Epithelial cell of esophagus (primary cell): ENCODE measurements around the gene TANC1.
A peak's percentile ranks its signal among the peaks of the same experiment; 100 is the strongest.

Experiments
- DNase-seq: peaks from one replicate; pipeline ENCODE4 v3.0.0; 2010; ENCODE audit warnings: low read depth
- H3K4me3 ChIP-seq: 2 replicates; pipeline ENCODE4 v1.5.1; 2011; ENCODE audit warnings: mild to moderate bottlenecking, low read length, control low read depth
- TF ChIP-seq, protein P1 (sequence below): IDR thresholded peaks from 2 replicates; pipeline ENCODE4 v1.5.1; 2011; ENCODE audit warnings: low read depth, mild to moderate bottlenecking, low read length, control low read depth, inconsistent platforms; ENCODE audit not compliant: insufficient read depth; ENCODE audit errors: missing control alignments

TANC1 gene

DNA sequence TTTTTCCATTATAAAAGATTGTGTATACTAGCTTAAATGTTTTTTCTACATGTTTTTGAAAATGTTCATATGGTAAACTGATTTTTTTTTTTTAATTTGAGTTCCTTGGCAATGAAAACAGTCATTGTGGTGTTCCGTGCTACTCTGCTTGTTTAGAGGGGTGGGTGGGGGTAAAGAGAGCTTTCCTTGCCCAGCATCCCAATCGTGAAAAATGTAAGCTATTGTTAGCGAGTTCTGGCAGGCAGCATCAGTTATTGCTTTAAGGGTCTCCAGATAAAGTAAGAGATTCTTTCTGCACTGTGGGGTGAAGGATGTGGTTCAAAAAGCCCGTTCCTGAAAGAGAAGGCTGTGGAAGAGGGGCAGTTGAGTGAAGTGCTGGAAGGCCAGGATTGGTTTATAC, 118.4 kb downstream of the TANC1 start:
- no peak for DNase-seq
- TF ChIP-seq, protein P1, sequence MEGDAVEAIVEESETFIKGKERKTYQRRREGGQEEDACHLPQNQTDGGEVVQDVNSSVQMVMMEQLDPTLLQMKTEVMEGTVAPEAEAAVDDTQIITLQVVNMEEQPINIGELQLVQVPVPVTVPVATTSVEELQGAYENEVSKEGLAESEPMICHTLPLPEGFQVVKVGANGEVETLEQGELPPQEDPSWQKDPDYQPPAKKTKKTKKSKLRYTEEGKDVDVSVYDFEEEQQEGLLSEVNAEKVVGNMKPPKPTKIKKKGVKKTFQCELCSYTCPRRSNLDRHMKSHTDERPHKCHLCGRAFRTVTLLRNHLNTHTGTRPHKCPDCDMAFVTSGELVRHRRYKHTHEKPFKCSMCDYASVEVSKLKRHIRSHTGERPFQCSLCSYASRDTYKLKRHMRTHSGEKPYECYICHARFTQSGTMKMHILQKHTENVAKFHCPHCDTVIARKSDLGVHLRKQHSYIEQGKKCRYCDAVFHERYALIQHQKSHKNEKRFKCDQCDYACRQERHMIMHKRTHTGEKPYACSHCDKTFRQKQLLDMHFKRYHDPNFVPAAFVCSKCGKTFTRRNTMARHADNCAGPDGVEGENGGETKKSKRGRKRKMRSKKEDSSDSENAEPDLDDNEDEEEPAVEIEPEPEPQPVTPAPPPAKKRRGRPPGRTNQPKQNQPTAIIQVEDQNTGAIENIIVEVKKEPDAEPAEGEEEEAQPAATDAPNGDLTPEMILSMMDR: no peak
- no peak overlapping the region for H3K4me3 ChIP-seq

GRCh38 chr2:159088906-159089305, 120.5 kb downstream of the TANC1 start:
- no peak overlapping the region for H3K4me3 ChIP-seq
- DNase-seq: no peak
- TF ChIP-seq, protein P1: no peak

DNA sequence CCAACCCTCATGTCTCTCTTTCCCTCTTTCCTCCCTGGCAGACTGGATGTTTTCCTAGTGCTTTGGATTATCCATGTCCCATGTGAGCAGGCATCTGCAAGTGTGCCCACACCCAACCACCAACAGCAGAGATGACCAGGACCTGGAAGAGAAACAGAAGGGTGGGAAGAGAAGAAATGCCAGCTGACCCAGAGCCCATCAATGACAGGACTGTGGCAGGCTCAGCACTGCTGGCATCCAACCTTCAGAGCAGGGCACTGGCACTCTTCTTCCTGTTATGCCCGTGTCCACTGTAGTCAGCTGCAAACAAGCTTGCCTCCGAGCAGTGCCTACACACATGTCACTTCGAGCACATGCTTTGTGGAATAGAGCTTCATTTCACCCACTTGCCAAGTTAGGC, 121.1 kb downstream of the TANC1 start:
- DNase-seq: no peak
- no peak overlapping the region for H3K4me3 ChIP-seq
- TF ChIP-seq, protein P1: no peak

DNA sequence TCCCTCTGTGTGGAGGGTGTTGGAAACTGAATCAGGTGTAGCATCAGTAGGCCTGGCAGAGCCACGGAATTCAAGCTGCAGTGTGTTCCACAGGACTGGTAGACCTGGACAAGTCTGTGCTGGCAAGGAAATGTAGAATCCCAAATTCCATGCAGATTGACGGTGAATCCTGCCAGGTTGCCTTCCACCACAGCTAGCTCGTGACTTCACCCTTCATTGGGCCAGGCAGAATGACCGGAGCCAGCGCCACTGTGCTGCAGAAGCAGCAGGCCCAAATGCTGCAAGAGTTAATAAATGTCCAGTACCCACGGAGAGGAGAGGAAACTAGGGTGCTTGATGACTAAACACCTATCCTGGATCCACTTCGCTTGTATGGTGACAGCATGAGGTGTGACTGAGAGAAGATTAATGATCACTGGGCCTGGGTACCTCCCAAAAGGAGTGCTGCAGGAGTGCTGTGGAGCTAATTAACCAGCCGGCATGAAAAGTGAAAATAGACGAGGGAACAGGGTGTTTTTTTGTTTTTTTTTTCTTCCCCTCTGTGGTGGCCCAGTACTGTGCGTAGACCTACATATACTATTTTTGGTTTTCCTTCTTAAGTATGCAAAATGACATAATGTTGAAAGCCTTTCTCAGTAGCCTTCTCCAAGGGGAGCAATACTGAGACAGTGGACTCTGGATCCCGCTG, 122.2 kb downstream of the TANC1 start:
- H3K4me3 ChIP-seq: no peak overlapping the region
- peak; percentile 87 for DNase-seq
- TF ChIP-seq, protein P1: no peak

- DNase-seq: peak; percentile 62
- TF ChIP-seq, protein P1: no peak
- no peak overlapping the region for H3K4me3 ChIP-seq
These were observed 122.9 kb downstream of the TANC1 start for GRCh38 chr2:159091381-159091780.

GRCh38 chr2:159091976-159092375, 123.5 kb downstream of the TANC1 start:
- TF ChIP-seq, protein P1: no peak
- H3K4me3 ChIP-seq: no peak overlapping the region
- DNase-seq: peak; percentile 22

- H3K4me3 ChIP-seq: no peak overlapping the region
- no peak for DNase-seq
- TF ChIP-seq, protein P1: no peak
These were observed 125.1 kb downstream of the TANC1 start for GRCh38 chr2:159093497-159093896.
